ENCODE data around the gene CR1L. TPM values are rescaled to one million over a fixed set of nuclear protein-coding genes. Genes with fewer than 3 reads are reported as not detected.
A peak's percentile ranks its signal among the peaks of the same experiment; 100 is the strongest.
"Not testable (repeated sequence)": the region's sequence is repeated elsewhere in the genome, so short reads cannot be mapped to it uniquely, and the experiment has no call there.

Gene CR1L
- total RNA-seq, 4 donors from 2014 or later: not detected

DNA sequence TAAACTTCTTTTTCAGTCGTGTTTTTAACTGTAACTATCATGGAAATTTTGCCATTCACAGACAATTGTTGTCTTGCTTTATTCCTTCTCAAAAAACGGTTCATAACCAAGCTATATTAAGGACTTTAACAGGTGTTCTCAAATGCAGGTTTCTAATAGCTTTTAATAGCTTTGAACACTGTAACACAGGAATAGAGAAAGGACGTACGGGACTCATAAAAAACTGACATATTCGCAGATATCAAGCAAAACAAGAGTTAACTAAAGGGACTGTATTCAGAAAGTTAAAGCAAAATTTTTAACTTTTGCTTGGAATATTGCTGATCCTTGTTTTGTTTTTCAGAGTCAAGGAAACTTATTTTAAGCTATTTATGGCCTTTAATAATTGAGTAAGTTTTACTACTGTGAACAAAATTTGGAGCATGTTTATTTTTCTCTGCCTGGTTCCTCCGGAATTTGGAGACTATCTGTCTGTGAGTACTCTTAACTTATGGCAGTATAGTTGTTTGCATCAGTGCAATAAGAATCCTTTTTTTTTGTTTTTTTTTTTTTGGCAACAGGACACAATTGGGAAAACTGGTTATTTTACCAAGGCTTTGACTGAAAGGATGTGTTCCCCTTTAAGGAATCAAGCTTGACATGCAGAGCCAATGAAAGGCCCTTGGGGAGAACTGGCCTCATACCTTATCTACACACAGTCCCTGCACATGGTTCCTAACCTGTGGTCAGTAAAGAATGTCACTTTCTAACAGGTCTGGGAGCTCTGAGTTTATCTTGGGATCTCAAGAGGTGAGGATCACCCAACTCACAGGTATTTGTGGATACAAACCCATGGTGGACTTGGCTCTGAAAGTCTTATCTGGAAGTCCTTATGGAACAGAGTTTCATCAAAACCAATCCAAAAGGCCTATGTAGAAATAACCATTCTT lies 101.2 kb downstream of the CR1L start:
- no peak for DNase-seq (ENCODE audit: low spot score)
- no peak for ATAC-seq (ENCODE audit: low FRiP score)
- TF ChIP-seq, protein P1, sequence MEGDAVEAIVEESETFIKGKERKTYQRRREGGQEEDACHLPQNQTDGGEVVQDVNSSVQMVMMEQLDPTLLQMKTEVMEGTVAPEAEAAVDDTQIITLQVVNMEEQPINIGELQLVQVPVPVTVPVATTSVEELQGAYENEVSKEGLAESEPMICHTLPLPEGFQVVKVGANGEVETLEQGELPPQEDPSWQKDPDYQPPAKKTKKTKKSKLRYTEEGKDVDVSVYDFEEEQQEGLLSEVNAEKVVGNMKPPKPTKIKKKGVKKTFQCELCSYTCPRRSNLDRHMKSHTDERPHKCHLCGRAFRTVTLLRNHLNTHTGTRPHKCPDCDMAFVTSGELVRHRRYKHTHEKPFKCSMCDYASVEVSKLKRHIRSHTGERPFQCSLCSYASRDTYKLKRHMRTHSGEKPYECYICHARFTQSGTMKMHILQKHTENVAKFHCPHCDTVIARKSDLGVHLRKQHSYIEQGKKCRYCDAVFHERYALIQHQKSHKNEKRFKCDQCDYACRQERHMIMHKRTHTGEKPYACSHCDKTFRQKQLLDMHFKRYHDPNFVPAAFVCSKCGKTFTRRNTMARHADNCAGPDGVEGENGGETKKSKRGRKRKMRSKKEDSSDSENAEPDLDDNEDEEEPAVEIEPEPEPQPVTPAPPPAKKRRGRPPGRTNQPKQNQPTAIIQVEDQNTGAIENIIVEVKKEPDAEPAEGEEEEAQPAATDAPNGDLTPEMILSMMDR (IDR thresholded peaks at IDR 0.05): no peak

DNA sequence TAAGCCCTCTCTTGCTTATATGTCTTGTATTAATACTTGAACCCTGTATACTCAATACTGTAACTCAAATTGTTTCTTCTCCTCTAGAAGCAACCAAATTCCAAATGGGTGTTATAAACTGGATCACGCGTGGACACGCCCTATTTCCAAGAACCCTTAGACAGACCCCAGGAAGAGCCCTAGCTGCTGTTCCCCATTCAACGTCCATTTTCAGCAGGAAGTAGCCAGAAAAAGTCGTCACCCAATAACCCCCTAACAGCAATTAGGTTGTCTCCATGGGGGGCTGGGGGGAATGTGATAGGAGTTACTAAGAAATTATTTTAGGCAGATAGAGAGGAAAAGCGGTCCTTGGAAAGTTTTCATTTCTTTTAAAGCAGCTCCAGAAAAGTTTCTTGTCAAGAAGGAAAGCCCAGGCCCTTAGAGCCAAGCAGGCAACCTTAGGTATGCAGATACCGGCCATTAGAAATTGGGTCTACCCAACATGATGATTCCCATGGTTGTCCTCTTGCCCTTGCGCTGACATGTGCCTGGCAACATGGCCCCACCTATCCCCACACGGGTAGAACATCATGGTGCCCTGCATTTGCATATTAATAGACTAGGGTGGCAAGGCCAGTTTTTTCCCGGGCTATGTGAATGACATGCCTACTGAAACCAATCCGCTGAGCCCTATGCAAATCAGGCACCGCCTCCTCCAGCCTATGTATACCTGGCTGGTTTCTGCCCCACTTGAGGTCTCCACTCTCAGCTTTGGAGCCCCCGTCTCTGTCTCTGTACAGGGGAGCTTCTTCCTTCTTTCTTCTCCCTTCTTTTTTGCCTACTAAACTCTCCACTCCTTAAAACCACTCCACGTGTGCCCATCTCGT lies 102.9 kb downstream of the CR1L start:
- DNase-seq (ENCODE audit: low spot score) (no peak), ATAC-seq (ENCODE audit: low FRiP score) (no peak)
- TF ChIP-seq, protein P1 (IDR thresholded peaks at IDR 0.05): no peak

DNA sequence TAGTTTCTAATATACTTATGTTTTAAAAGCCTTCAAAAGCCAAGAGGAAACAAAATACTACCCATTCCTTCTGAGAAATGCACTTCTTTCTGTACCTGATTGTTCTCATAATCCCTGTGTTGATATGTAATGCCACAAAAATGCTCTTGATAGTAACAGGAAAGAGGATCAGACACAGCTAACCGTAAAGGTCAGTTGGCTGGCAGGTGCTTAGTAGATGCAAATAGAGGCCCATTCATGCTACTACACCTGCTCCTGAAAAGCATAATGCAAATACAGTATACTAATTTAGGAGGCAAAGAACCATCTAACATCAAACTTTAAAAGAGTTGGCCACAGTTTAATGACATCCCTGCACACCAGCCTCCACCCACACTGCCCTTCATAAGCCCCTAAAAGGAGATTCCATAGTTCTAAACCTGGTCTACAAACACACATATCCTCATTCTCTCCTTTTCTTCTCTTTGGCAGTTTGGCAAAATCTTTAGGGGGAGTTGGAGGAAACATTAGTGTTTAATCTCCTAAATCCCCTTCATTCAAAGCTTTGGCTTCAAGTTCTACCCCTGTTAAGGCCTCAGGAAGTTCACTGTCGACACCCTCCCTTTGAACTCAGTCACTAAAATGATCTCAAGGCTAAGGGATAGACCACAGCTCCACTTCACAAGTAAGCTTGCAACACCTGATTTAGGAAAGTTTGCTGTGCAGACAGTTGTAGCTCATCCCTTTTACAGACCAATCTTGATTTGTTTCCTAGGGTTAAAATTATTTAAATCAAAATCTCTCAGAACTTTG lies 104.0 kb downstream of the CR1L start:
- ATAC-seq (ENCODE audit: low FRiP score): no peak
- no peak for DNase-seq (ENCODE audit: low spot score)
- TF ChIP-seq, protein P1 (IDR thresholded peaks at IDR 0.05): no peak

DNA sequence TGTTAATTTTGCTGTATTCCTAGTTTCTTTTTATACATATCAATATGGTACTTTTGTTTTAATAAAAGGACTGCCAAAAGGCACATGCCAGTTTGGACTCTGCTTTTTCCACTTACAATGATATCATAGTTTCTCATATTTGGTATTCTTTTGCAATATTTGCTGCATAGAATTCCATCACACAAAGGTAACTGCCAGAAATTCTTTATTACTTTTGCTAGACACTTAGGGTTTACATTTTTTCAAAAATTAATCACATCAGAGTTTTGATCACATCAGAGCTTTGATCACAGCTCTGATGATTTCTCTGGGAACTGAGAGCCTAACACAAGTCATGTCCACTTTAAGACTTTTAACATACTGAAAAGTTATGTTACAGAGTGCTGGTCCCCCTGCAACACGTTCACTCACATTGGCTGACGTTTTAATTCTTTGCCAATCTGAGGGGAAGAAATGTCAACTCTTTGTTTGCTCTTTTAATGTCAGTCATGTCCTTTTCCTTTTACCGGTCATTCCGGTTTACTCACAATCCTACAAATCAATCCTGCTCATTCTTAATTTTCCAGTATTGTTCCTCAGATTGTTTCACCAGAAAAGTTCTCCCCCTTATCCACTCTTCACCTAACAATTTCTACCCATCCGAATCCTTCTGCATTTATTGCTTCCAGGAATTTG lies 105.8 kb downstream of the CR1L start:
- DNase-seq (ENCODE audit: low spot score): no peak
- TF ChIP-seq, protein P1 (IDR thresholded peaks at IDR 0.05): no peak
- ATAC-seq (ENCODE audit: low FRiP score): no peak

DNA sequence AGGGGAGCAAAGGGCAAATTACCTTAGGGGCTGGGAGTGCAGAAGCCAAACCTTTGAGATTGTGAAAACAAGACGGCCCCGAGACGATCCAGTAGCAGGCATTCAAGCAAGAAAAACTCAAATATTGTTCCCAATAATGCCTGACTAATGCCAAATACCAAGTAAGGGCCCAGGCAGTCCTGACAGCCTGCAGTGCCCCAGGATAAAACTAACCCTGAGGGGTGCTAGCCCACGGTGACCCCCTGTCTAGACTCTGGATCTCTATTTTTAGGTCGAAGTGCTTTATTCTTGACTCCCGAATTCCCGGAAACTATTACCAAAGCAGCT lies 106.5 kb downstream of the CR1L start:
- not testable (repeated sequence) for ATAC-seq (ENCODE audit: low FRiP score); DNase-seq (ENCODE audit: low spot score)

DNA sequence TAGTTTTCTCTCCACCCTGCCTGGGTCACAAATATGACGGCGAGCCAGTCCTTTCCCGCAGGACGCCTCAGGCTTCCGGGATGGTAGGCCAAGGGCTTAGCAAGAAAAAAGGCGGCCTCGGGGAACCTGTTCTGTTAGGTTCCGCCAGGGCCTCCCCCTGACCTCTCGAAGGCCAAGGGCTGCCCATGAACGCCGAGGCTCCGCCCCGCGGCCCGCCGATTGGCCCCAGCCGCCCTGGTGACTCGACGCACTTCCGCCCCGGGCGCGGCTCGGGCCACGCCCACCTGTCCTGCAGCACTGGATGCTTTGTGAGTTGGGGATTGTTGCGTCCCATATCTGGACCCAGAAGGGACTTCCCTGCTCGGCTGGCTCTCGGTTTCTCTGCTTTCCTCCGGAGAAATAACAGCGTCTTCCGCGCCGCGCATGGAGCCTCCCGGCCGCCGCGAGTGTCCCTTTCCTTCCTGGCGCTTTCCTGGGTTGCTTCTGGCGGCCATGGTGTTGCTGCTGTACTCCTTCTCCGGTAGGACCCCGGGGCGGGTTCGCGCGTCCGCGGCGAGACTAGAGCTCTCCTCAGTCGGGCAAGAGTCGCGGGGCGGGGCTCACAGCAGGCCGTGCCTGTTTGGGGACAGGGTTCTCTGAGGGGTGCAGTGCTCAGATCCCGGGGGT lies 107.0 kb downstream of the CR1L start, which contains the start of gene CD46:
Gene CD46, plus strand, starts transcription at position 265 of the 666 bp plus-strand sequence. Its CDS starts 159 bp downstream, at position 424.
- ATAC-seq (ENCODE audit: low FRiP score): peak; percentile 98
- DNase-seq (ENCODE audit: low spot score): peak; percentile 81
- TF ChIP-seq, protein P1 (IDR thresholded peaks at IDR 0.05): no peak

All from omental fat pad (tissue), 4 donors.